Immature natural killer cell (primary cell): ENCODE results near the gene SH2D1B. TPM values are rescaled to one million over a fixed set of nuclear protein-coding genes. Genes with fewer than 3 reads are reported as not detected.

ENCODE experiments used
- DNase-seq, 3 donors: peaks; one replicate each; pipeline ENCODE4 v3.0.0; 2022; ENCODE audit warnings: mixed read lengths in 1 of 3
- H3K27ac Mint-ChIP-seq, 6 donors: one replicate each; pipeline ENCODE4 v1.8.0; 2020; ENCODE audit warnings: mixed read lengths in 6 of 6, mild to moderate bottlenecking in 5 of 6, inconsistent platforms in 4 of 6, moderate library complexity in 3 of 6
- H3K27me3 Mint-ChIP-seq, 3 donors: one replicate each; pipeline ENCODE4 v1.8.0; 2020 to 2021; ENCODE audit warnings: low read depth in 3 of 3, mild to moderate bottlenecking in 3 of 3, mixed read lengths in 3 of 3, moderate library complexity in 3 of 3, inconsistent platforms in 1 of 3
- H3K36me3 Mint-ChIP-seq, 3 donors: one replicate each; pipeline ENCODE4 v1.8.0; 2020; ENCODE audit warnings: mixed read lengths in 3 of 3, inconsistent platforms in 2 of 3, mild to moderate bottlenecking in 2 of 3
- H3K4me1 Mint-ChIP-seq, 2 donors: one replicate each; pipeline ENCODE4 v1.8.0; 2020; ENCODE audit warnings: inconsistent platforms in 2 of 2, mild to moderate bottlenecking in 2 of 2, mixed read lengths in 2 of 2, moderate library complexity in 1 of 2
- H3K4me3 Mint-ChIP-seq, 5 donors: one replicate each; pipeline ENCODE4 v1.8.0; 2020; ENCODE audit warnings: mild to moderate bottlenecking in 5 of 5, mixed read lengths in 5 of 5, inconsistent platforms in 3 of 5, moderate library complexity in 3 of 5
- H3K9me3 Mint-ChIP-seq, 6 donors: one replicate each; pipeline ENCODE4 v1.8.0; 2020; ENCODE audit warnings: mild to moderate bottlenecking in 6 of 6, mixed read lengths in 6 of 6, inconsistent platforms in 4 of 6, moderate library complexity in 3 of 6
- polyA plus RNA-seq, 3 donors: library from polyadenylated mRNA; unstranded; fragments of 300-500 nt; fragmentation: Illumina TruSeq; gene quantifications; one replicate each; pipeline ENCODE4 v1.2.3, GENCODE V29; 2021

Gene SH2D1B
- polyA plus RNA-seq, 3 donors from 2014 or later: 598 to 1,411 (median 608) TPM

GRCh38 chr1:162417650-162418049, 5.7 kb upstream of the SH2D1B start:
- Mint-ChIP-seq H3K27ac (peak overlapping the region in 3 of 6 donors; percentile 6 to 53 (median 43)), H3K36me3 (peaks cover 0 to 3% (median 0%) of the 10 kb centered on the region in 3 donors), H3K4me3 (no peak overlapping the region), H3K27me3 (peaks cover 0 to 12% (median 5%) of the 10 kb centered on the region in 3 donors), H3K4me1 (peaks cover 81 to 87% of the 10 kb centered on the region in 2 donors), H3K9me3 (no peaks in the 10 kb centered on the region)
- DNase-seq: no peak

- H3K4me1 Mint-ChIP-seq: peaks cover 81 to 87% of the 10 kb centered on the region in 2 donors
Observed at GRCh38 chr1:162416909-162417308, 5.0 kb upstream of the SH2D1B start.

GRCh38 chr1:162416215-162416614, 4.3 kb upstream of the SH2D1B start:
- Mint-ChIP-seq H3K9me3 (no peaks in the 10 kb centered on the region), H3K4me3 (no peak overlapping the region), H3K27me3 (peaks cover 0 to 24% (median 7%) of the 10 kb centered on the region in 3 donors), H3K36me3 (peaks cover 5 to 9% (median 6%) of the 10 kb centered on the region in 3 donors), H3K27ac (peak overlapping the region; percentile 19 to 94 (median 84)), H3K4me1 (peaks cover 75 to 83% of the 10 kb centered on the region in 2 donors)
- no peak for DNase-seq

More at GRCh38 chr1:162416909-162417308, 5.0 kb upstream of the SH2D1B start:
- Mint-ChIP-seq H3K36me3 (peaks cover 0 to 4% (median under 1%) of the 10 kb centered on the region in 3 donors), H3K9me3 (no peaks in the 10 kb centered on the region), H3K27ac (peak overlapping the region; percentile 14 to 91 (median 74)), H3K4me3 (no peak overlapping the region), H3K27me3 (peaks cover 0 to 19% (median 7%) of the 10 kb centered on the region in 3 donors)
- no peak for DNase-seq

GRCh38 chr1:162407539-162407938, 4.4 kb downstream of the SH2D1B start:
- Mint-ChIP-seq H3K4me3 (peak overlapping the region; percentile 95 to 100 (median 99)), H3K27me3 (peaks cover 0 to 16% (median 14%) of the 10 kb centered on the region in 3 donors)

GRCh38 chr1:162406811-162407210, 5.1 kb downstream of the SH2D1B start:
- peak overlapping the region; percentile 87 to 100 (median 98) for H3K27ac Mint-ChIP-seq
- H3K9me3 Mint-ChIP-seq: no peaks in the 10 kb centered on the region
- H3K36me3 Mint-ChIP-seq: peaks cover 19 to 63% (median 50%) of the 10 kb centered on the region in 3 donors
- peaks cover 0 to 11% (median 11%) of the 10 kb centered on the region in 3 donors for H3K27me3 Mint-ChIP-seq
- H3K4me1 Mint-ChIP-seq: peaks cover 75 to 86% of the 10 kb centered on the region in 2 donors
- peak overlapping the region; percentile 95 to 100 (median 99) for H3K4me3 Mint-ChIP-seq
- peak; percentile 30 to 42 (median 41) for DNase-seq

More at GRCh38 chr1:162407539-162407938, 4.4 kb downstream of the SH2D1B start:
- Mint-ChIP-seq H3K4me1 (peaks cover 75 to 86% of the 10 kb centered on the region in 2 donors), H3K36me3 (peaks cover 17 to 58% (median 46%) of the 10 kb centered on the region in 3 donors), H3K27ac (peak overlapping the region; percentile 87 to 100 (median 98)), H3K9me3 (no peaks in the 10 kb centered on the region)
- no peak for DNase-seq

GRCh38 chr1:162405800-162406199, 6.1 kb downstream of the SH2D1B start:
- peaks cover 83 to 94% of the 10 kb centered on the region in 2 donors for H3K4me1 Mint-ChIP-seq
- peak overlapping the region; percentile 75 to 100 (median 98) for H3K27ac Mint-ChIP-seq
- no peaks in the 10 kb centered on the region for H3K9me3 Mint-ChIP-seq
- peak overlapping the region; percentile 95 to 100 (median 99) for H3K4me3 Mint-ChIP-seq
- peaks cover 15 to 65% (median 51%) of the 10 kb centered on the region in 3 donors for H3K36me3 Mint-ChIP-seq
- H3K27me3 Mint-ChIP-seq: peaks cover 0 to 14% (median 6%) of the 10 kb centered on the region in 3 donors
- no peak for DNase-seq

GRCh38 chr1:162404550-162405160, 7.3 kb downstream of the SH2D1B start:
- DNase-seq: no peak
- H3K9me3 Mint-ChIP-seq: no peaks in the 10 kb centered on the region
- H3K27me3 Mint-ChIP-seq: peaks cover 0 to 20% (median 3%) of the 10 kb centered on the region in 3 donors
- peaks cover 11 to 62% (median 47%) of the 10 kb centered on the region in 3 donors for H3K36me3 Mint-ChIP-seq
- peak overlapping the region; percentile 75 to 100 (median 98) for H3K27ac Mint-ChIP-seq
- H3K4me1 Mint-ChIP-seq: peaks cover 85 to 96% of the 10 kb centered on the region in 2 donors
- peak overlapping the region; percentile 95 to 100 (median 99) for H3K4me3 Mint-ChIP-seq

- H3K27me3 Mint-ChIP-seq: peaks cover 0 to 11% (median 7%) of the 10 kb centered on the region in 3 donors
- peak overlapping the region; percentile 65 to 84 (median 74) for H3K4me3 Mint-ChIP-seq
- H3K36me3 Mint-ChIP-seq: peaks cover 19 to 70% (median 52%) of the 10 kb centered on the region in 3 donors
- H3K4me1 Mint-ChIP-seq: peaks cover 90 to 96% of the 10 kb centered on the region in 2 donors
- H3K9me3 Mint-ChIP-seq: no peaks in the 10 kb centered on the region
- DNase-seq: peak; percentile 74 to 78 (median 77)
- peak overlapping the region; percentile 89 to 95 (median 93) for H3K27ac Mint-ChIP-seq
Observed at GRCh38 chr1:162400790-162401355, 11.1 kb downstream of the SH2D1B start.

GRCh38 chr1:162398999-162399580, 12.8 kb downstream of the SH2D1B start:
- DNase-seq: peak; percentile 40 to 51 (median 44)
- Mint-ChIP-seq H3K27me3 (peaks cover 0 to 11% (median 7%) of the 10 kb centered on the region in 3 donors), H3K4me3 (peak overlapping the region; percentile 59 to 87 (median 73)), H3K9me3 (no peaks in the 10 kb centered on the region), H3K27ac (peak overlapping the region; percentile 87 to 95 (median 94)), H3K4me1 (peaks cover 76 to 89% of the 10 kb centered on the region in 2 donors), H3K36me3 (peaks cover 19 to 58% (median 46%) of the 10 kb centered on the region in 3 donors)

- Mint-ChIP-seq H3K9me3 (no peaks in the 10 kb centered on the region), H3K27ac (peak overlapping the region; percentile 87 to 95 (median 94)), H3K4me1 (peaks cover 70 to 88% of the 10 kb centered on the region in 2 donors), H3K27me3 (peaks cover 0 to 9% (median 7%) of the 10 kb centered on the region in 3 donors), H3K4me3 (peak overlapping the region; percentile 59 to 87 (median 73)), H3K36me3 (peaks cover 22 to 58% (median 40%) of the 10 kb centered on the region in 3 donors)
- DNase-seq: no peak
Observed at GRCh38 chr1:162397943-162398560, 13.9 kb downstream of the SH2D1B start.

- no peak for DNase-seq
- Mint-ChIP-seq H3K27me3 (peaks cover 0 to 9% (median 5%) of the 10 kb centered on the region in 3 donors), H3K36me3 (peaks cover 23 to 57% (median 40%) of the 10 kb centered on the region in 3 donors), H3K4me3 (peak overlapping the region in 3 of 5 donors; percentile 6 to 30 (median 14)), H3K4me1 (peaks cover 63 to 88% of the 10 kb centered on the region in 2 donors), H3K27ac (peak overlapping the region; percentile 87 to 95 (median 94)), H3K9me3 (no peaks in the 10 kb centered on the region)
Observed at GRCh38 chr1:162397039-162397448, 14.9 kb downstream of the SH2D1B start.

- no peak for DNase-seq
- Mint-ChIP-seq H3K9me3 (no peaks in the 10 kb centered on the region), H3K4me3 (peak overlapping the region in 2 of 5 donors; percentile 3 to 34), H3K36me3 (peaks cover 26 to 55% (median 35%) of the 10 kb centered on the region in 3 donors), H3K27ac (peak overlapping the region; percentile 87 to 95 (median 94)), H3K27me3 (peaks cover 0 to 9% (median 5%) of the 10 kb centered on the region in 3 donors), H3K4me1 (peaks cover 64 to 88% of the 10 kb centered on the region in 2 donors)
Observed at GRCh38 chr1:162396201-162396906, 15.6 kb downstream of the SH2D1B start.
